Rectal smooth muscle tissue (tissue), 1 donor: ENCODE data around the gene ARHGEF28.

Experiments used
- H3K27ac ChIP-seq: one replicate; pipeline ENCODE4 v1.7.0; 2013; ENCODE audit warnings: low read depth, low read length, inconsistent platforms
- H3K27me3 ChIP-seq: one replicate; pipeline ENCODE4 v1.7.0; 2013; ENCODE audit warnings: low read length; ENCODE audit not compliant: control insufficient read depth, insufficient read depth
- H3K36me3 ChIP-seq: one replicate; pipeline ENCODE4 v1.7.0; 2013; ENCODE audit warnings: low read length; ENCODE audit not compliant: control insufficient read depth, insufficient read depth
- H3K4me1 ChIP-seq: one replicate; pipeline ENCODE4 v1.7.0; 2013; ENCODE audit warnings: low read length; ENCODE audit not compliant: control insufficient read depth, insufficient read depth
- H3K4me3 ChIP-seq: one replicate; pipeline ENCODE4 v1.7.0; 2013; ENCODE audit warnings: low read length
- H3K9ac ChIP-seq: one replicate; pipeline ENCODE4 v1.7.0; 2013; ENCODE audit warnings: low read length

ARHGEF28 gene

GRCh38 chr5:73605223-73606087, 20.5 kb upstream of the ARHGEF28 start:
- H3K27me3 ChIP-seq: no peaks in the 10 kb centered on the region
- H3K4me3 ChIP-seq: no peak overlapping the region
- H3K4me1 ChIP-seq: no peaks in the 10 kb centered on the region
- H3K27ac ChIP-seq: no peak overlapping the region
- H3K9ac ChIP-seq: no peak overlapping the region
- H3K36me3 ChIP-seq: no peaks in the 10 kb centered on the region

GRCh38 chr5:73606206-73606753, 19.7 kb upstream of the ARHGEF28 start:
- Histone ChIP-seq H3K9ac (no peak overlapping the region), H3K36me3 (no peaks in the 10 kb centered on the region), H3K4me3 (no peak overlapping the region), H3K27me3 (no peaks in the 10 kb centered on the region), H3K4me1 (no peaks in the 10 kb centered on the region), H3K27ac (no peak overlapping the region)

GRCh38 chr5:73607228-73607627, 18.8 kb upstream of the ARHGEF28 start:
- Histone ChIP-seq H3K36me3 (no peaks in the 10 kb centered on the region), H3K27ac (no peak overlapping the region), H3K27me3 (no peaks in the 10 kb centered on the region), H3K9ac (no peak overlapping the region), H3K4me3 (no peak overlapping the region), H3K4me1 (no peaks in the 10 kb centered on the region)

DNA sequence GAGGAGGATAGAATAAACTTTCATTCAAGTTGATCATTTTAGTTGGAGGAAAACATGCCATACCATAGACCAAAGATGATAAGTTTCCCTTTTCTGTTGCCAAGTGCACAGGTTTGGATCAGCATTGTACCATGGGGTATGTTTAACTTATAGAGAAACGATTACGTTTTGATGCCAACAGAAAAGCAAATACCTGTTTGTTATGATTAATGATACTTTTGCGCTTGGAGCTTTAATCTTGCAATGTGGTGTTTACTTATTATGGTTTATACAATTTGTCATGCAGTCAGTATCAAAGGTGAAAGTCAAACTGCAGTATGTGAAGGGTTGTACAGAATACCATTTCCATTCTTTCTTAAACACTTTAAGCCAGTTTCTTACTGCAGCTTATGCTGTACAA, 13.2 kb upstream of the ARHGEF28 start:
- H3K36me3 ChIP-seq: no peaks in the 10 kb centered on the region
- H3K27ac ChIP-seq: no peak overlapping the region
- no peak overlapping the region for H3K4me3 ChIP-seq
- no peaks in the 10 kb centered on the region for H3K27me3 ChIP-seq
- H3K4me1 ChIP-seq: no peaks in the 10 kb centered on the region
- no peak overlapping the region for H3K9ac ChIP-seq

GRCh38 chr5:73615085-73615484, 10.9 kb upstream of the ARHGEF28 start:
- Histone ChIP-seq H3K36me3 (no peaks in the 10 kb centered on the region), H3K27me3 (no peaks in the 10 kb centered on the region), H3K4me3 (no peak overlapping the region), H3K4me1 (no peaks in the 10 kb centered on the region), H3K27ac (no peak overlapping the region), H3K9ac (no peak overlapping the region)

DNA sequence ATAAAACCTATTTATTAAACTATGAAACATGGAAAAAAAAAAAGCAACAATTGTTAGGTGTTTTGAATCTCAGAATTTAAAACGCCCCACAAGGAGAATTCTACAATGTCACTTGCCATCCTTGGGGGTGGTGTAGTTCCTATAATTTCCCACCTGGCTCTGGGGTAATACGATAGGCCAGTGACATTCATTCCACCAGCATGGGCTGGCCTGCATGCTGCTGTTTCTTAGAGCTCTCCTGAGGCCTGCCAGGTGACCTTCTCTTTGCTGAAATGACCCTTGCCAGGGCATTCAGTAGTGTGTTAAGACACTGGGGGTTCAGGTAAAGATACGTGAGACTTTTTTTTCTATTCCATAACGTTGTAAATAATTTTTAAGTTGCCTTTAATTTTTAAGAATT, 10.0 kb upstream of the ARHGEF28 start:
- H3K4me3 ChIP-seq: no peak overlapping the region
- no peaks in the 10 kb centered on the region for H3K27me3 ChIP-seq
- H3K9ac ChIP-seq: no peak overlapping the region
- no peaks in the 10 kb centered on the region for H3K4me1 ChIP-seq
- H3K36me3 ChIP-seq: no peaks in the 10 kb centered on the region
- H3K27ac ChIP-seq: no peak overlapping the region

DNA sequence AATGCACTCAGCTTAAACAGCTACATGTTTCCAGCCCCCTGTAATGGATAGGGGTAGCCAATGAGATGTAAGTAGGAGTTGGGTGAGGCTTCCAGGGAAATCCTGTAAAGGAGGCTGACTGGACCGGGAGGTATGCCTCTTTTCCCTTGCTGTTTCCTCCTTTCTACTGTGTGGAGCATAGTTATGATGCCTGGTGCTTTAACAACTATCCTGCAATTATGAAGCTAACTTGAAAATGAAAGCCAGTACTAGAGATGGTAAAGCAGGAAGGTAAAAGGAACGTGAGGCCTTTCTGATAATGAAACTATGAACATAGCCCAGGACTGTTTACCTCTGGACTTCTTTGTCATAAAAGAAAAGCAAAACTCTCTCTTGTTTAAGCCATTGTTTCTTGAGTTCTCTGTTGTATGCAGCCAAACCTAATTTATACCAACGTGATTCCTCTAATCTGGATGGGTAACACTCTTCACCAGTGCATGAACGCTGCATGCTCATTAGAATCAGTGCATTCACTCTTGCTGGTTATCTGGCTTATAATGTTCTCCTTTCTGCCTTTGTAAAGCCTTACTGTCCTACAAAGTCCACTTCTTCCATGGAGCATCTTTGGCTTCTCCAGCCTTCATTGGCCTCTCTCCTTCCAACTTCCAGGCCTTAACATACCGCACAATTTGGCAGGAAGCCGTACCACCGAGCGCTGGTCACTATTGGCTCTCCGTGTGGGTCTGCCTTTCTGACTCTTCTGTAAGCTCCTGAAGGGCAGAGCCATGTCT, 8.3 kb upstream of the ARHGEF28 start:
- Histone ChIP-seq H3K9ac (no peak overlapping the region), H3K4me1 (no peaks in the 10 kb centered on the region), H3K27me3 (no peaks in the 10 kb centered on the region), H3K27ac (no peak overlapping the region), H3K4me3 (no peak overlapping the region), H3K36me3 (no peaks in the 10 kb centered on the region)

DNA sequence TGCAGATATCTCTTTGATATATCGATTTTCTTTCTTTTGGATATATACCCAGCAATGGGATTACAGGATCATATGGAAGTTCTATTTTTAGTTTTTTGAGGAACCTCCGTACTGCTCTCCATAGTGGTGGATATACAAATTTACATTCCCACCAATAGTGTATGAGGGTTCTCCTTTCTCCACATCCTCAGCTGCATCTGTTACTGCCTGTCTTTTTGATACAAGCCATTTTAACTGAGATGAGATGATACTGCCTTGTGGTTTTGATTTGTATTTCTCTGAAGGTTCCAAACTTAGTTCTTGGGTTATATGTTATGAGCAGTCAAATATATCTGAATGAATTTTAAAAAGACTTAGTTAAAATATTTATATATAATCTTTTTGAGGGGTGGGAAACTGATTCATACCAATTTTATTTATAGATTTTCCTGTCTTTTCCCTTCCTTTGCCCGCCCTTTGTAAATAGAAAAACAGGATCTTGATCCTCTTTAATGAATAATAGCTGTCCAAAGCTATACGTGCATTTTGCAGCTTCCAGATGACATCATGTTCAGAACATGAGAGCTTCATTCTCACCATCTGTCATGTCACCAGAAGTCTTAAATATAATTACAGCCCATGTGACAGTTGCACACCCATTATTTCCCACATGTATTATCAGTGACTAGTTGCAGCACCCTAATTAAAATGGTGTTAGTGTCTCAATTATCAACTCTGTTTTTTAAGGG, 6.2 kb upstream of the ARHGEF28 start:
- Histone ChIP-seq H3K4me3 (no peak overlapping the region), H3K36me3 (no peaks in the 10 kb centered on the region), H3K4me1 (no peaks in the 10 kb centered on the region), H3K27me3 (no peaks in the 10 kb centered on the region), H3K9ac (no peak overlapping the region), H3K27ac (no peak overlapping the region)

GRCh38 chr5:73620334-73620687, 5.7 kb upstream of the ARHGEF28 start:
- no peaks in the 10 kb centered on the region for H3K36me3 ChIP-seq
- H3K27me3 ChIP-seq: no peaks in the 10 kb centered on the region
- no peak overlapping the region for H3K4me3 ChIP-seq
- no peaks in the 10 kb centered on the region for H3K4me1 ChIP-seq
- no peak overlapping the region for H3K9ac ChIP-seq
- H3K27ac ChIP-seq: no peak overlapping the region

DNA sequence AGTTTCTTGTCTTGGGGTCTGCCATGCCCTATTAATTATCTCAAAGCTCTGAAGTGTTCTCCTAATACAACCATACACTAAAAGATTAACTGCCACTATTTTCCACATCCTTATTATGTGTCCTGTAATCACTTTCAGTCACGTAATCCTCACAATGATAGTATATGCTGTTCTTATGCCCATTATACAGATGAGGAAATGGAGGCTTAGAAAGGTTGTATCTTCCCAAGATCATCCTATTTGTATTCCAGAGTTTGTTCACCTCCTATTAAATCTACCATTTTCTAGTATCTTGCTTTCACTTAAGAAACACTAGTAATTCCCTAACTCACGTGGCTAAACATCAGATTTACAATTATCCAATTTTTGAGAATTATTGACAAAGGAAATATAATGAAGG, 2.9 kb upstream of the ARHGEF28 start:
- no peak overlapping the region for H3K9ac ChIP-seq
- H3K27me3 ChIP-seq: no peaks in the 10 kb centered on the region
- H3K27ac ChIP-seq: no peak overlapping the region
- H3K4me1 ChIP-seq: no peaks in the 10 kb centered on the region
- no peaks in the 10 kb centered on the region for H3K36me3 ChIP-seq
- no peak overlapping the region for H3K4me3 ChIP-seq

GRCh38 chr5:73623901-73624404, 2.0 kb upstream of the ARHGEF28 start:
- H3K36me3 ChIP-seq: no peaks in the 10 kb centered on the region
- no peak overlapping the region for H3K4me3 ChIP-seq
- H3K4me1 ChIP-seq: no peaks in the 10 kb centered on the region
- no peak overlapping the region for H3K9ac ChIP-seq
- no peaks in the 10 kb centered on the region for H3K27me3 ChIP-seq
- H3K27ac ChIP-seq: no peak overlapping the region

DNA sequence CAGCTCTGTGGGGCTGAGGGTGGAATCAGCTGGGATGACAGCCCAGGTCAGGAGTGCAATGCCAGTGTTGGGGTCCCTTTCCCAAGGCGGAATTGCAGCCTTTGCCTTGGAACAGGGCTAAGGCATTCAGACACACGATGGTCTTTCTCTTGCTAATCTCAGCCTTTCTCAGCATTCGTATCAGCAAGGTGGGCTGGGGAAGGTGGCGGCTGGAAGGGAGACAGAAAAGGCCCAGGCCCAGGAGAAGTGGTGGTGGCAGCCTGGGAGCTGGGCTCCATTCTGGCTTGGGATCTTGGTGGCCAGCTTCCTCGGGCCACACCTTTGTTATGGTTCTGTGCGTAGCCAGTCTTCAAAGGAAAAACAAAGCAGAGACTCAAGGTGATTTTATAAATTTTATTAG, 1.1 kb upstream of the ARHGEF28 start:
- Histone ChIP-seq H3K27ac (no peak overlapping the region), H3K9ac (no peak overlapping the region), H3K4me1 (no peaks in the 10 kb centered on the region), H3K27me3 (no peaks in the 10 kb centered on the region), H3K36me3 (no peaks in the 10 kb centered on the region), H3K4me3 (no peak overlapping the region)
